Activated T-cell treated with anti-CD3 and anti-CD28 coated beads, Interleukin-2, amount 50 U/mL, for 4 hours (primary cell): ENCODE measurements around the gene NUP93. TPM values are rescaled to one million over a fixed set of nuclear protein-coding genes. Genes with fewer than 3 reads are reported as not detected.
"Not testable (repeated sequence)": the region's sequence is repeated elsewhere in the genome, so short reads cannot be mapped to it uniquely, and the experiment has no call there.

Source experiments
- ATAC-seq, 2 donors: fragments of 200-7000 bp; cut with Tn5 transposase; one replicate each; pipeline ENCODE4 v1.10.0; 2021
- DNase-seq: peaks from one replicate; pipeline ENCODE4 v3.0.0-alpha.2; 2020
- H3K27me3 Mint-ChIP-seq: one replicate; pipeline ENCODE4 v1.8.0; 2021; ENCODE audit warnings: low read depth, mixed read lengths
- H3K36me3 Mint-ChIP-seq: one replicate; pipeline ENCODE4 v1.8.0; 2022; ENCODE audit warnings: mixed read lengths; ENCODE audit not compliant: insufficient read depth
- H3K4me1 Mint-ChIP-seq: one replicate; pipeline ENCODE4 v1.8.0; 2021; ENCODE audit warnings: low read depth, mixed read lengths
- H3K4me3 Mint-ChIP-seq: one replicate; pipeline ENCODE4 v1.8.0; 2021; ENCODE audit warnings: mild to moderate bottlenecking, moderate library complexity, mixed read lengths
- H3K9me3 Mint-ChIP-seq: one replicate; pipeline ENCODE4 v1.8.0; 2021; ENCODE audit warnings: mixed read lengths
- total RNA-seq, 3 donors: library from RNA; stranded (reverse); gene quantifications; one replicate each; pipeline ENCODE4 v1.2.1, GENCODE V29; 2021

NUP93 gene
- total RNA-seq, 3 donors from 2014 or later, result 178 to 195 (median 181) TPM

- no peaks in the 10 kb centered on the region for H3K36me3 Mint-ChIP-seq
- H3K4me3 Mint-ChIP-seq, result no peak overlapping the region
- no peaks in the 10 kb centered on the region for H3K27me3 Mint-ChIP-seq
- peaks cover 5% of the 10 kb centered on the region for H3K4me1 Mint-ChIP-seq
- DNase-seq (no peak), ATAC-seq (no peak)
- H3K9me3 Mint-ChIP-seq, result no peaks in the 10 kb centered on the region
Observed at GRCh38 chr16:56871172-56871593, 141.3 kb downstream of the NUP93 start.

GRCh38 chr16:56872863-56873391, 143.0 kb downstream of the NUP93 start:
- DNase-seq, result no peak
- no peaks in the 10 kb centered on the region for H3K4me1 Mint-ChIP-seq

GRCh38 chr16:56874800-56875199, 144.9 kb downstream of the NUP93 start:
- DNase-seq, result no peak
- ATAC-seq, result no peak
- no peaks in the 10 kb centered on the region for H3K36me3 Mint-ChIP-seq
- H3K4me1 Mint-ChIP-seq, result no peaks in the 10 kb centered on the region
- H3K9me3 Mint-ChIP-seq, result no peaks in the 10 kb centered on the region
- no peak overlapping the region for H3K4me3 Mint-ChIP-seq
- no peaks in the 10 kb centered on the region for H3K27me3 Mint-ChIP-seq

More at GRCh38 chr16:56872863-56873391, 143.0 kb downstream of the NUP93 start:
- no peak for ATAC-seq
- Mint-ChIP-seq H3K27me3 (no peaks in the 10 kb centered on the region), H3K9me3 (no peaks in the 10 kb centered on the region), H3K36me3 (no peaks in the 10 kb centered on the region), H3K4me3 (no peak overlapping the region)

- no peaks in the 10 kb centered on the region for H3K36me3 Mint-ChIP-seq
- H3K4me1 Mint-ChIP-seq, result no peaks in the 10 kb centered on the region
- ATAC-seq (no peak), DNase-seq (no peak)
- no peaks in the 10 kb centered on the region for H3K27me3 Mint-ChIP-seq
- H3K9me3 Mint-ChIP-seq, result no peaks in the 10 kb centered on the region
- no peak overlapping the region for H3K4me3 Mint-ChIP-seq
Observed at GRCh38 chr16:56876048-56876447, 146.1 kb downstream of the NUP93 start.

GRCh38 chr16:56877486-56878182, 147.7 kb downstream of the NUP93 start:
- ATAC-seq (no peak), DNase-seq (no peak)
- Mint-ChIP-seq H3K36me3 (no peaks in the 10 kb centered on the region), H3K9me3 (no peaks in the 10 kb centered on the region), H3K4me1 (no peaks in the 10 kb centered on the region), H3K27me3 (no peaks in the 10 kb centered on the region), H3K4me3 (no peak overlapping the region)

- DNase-seq, result no peak
- no peaks in the 10 kb centered on the region for H3K27me3 Mint-ChIP-seq
- no peaks in the 10 kb centered on the region for H3K9me3 Mint-ChIP-seq
- no peaks in the 10 kb centered on the region for H3K36me3 Mint-ChIP-seq
- no peak for ATAC-seq
- no peak overlapping the region for H3K4me3 Mint-ChIP-seq
- H3K4me1 Mint-ChIP-seq, result no peaks in the 10 kb centered on the region
Observed at GRCh38 chr16:56878282-56878854, 148.4 kb downstream of the NUP93 start.

- ATAC-seq, result no peak
- H3K4me1 Mint-ChIP-seq, result no peaks in the 10 kb centered on the region
- DNase-seq, result no peak
- no peak overlapping the region for H3K4me3 Mint-ChIP-seq
- H3K36me3 Mint-ChIP-seq, result no peaks in the 10 kb centered on the region
- no peaks in the 10 kb centered on the region for H3K27me3 Mint-ChIP-seq
- no peaks in the 10 kb centered on the region for H3K9me3 Mint-ChIP-seq
Observed at GRCh38 chr16:56879276-56879675, 149.3 kb downstream of the NUP93 start.

GRCh38 chr16:56880176-56880575, 150.2 kb downstream of the NUP93 start:
- Mint-ChIP-seq H3K9me3 (no peaks in the 10 kb centered on the region), H3K4me1 (no peaks in the 10 kb centered on the region), H3K27me3 (no peaks in the 10 kb centered on the region), H3K4me3 (no peak overlapping the region), H3K36me3 (no peaks in the 10 kb centered on the region)
- no peak for DNase-seq
- no peak for ATAC-seq

- DNase-seq (no peak), ATAC-seq (no peak)
- no peaks in the 10 kb centered on the region for H3K9me3 Mint-ChIP-seq
- H3K27me3 Mint-ChIP-seq, result no peaks in the 10 kb centered on the region
- H3K36me3 Mint-ChIP-seq, result no peaks in the 10 kb centered on the region
- no peak overlapping the region for H3K4me3 Mint-ChIP-seq
- no peaks in the 10 kb centered on the region for H3K4me1 Mint-ChIP-seq
Observed at GRCh38 chr16:56880685-56881084, 150.8 kb downstream of the NUP93 start.

GRCh38 chr16:56882077-56882800, 152.3 kb downstream of the NUP93 start:
- ATAC-seq (no peak), DNase-seq (no peak)
- Mint-ChIP-seq H3K4me1 (no peaks in the 10 kb centered on the region), H3K36me3 (no peaks in the 10 kb centered on the region), H3K9me3 (no peaks in the 10 kb centered on the region), H3K4me3 (no peak overlapping the region), H3K27me3 (no peaks in the 10 kb centered on the region)

- no peaks in the 10 kb centered on the region for H3K27me3 Mint-ChIP-seq
- H3K36me3 Mint-ChIP-seq, result no peaks in the 10 kb centered on the region
- H3K4me3 Mint-ChIP-seq, result no peak overlapping the region
- no peaks in the 10 kb centered on the region for H3K9me3 Mint-ChIP-seq
- ATAC-seq, result no peak
- no peak for DNase-seq
- no peaks in the 10 kb centered on the region for H3K4me1 Mint-ChIP-seq
Observed at GRCh38 chr16:56883586-56883985, 153.7 kb downstream of the NUP93 start.

GRCh38 chr16:56884026-56884582, 154.2 kb downstream of the NUP93 start:
- no peaks in the 10 kb centered on the region for H3K27me3 Mint-ChIP-seq
- H3K4me1 Mint-ChIP-seq, result no peaks in the 10 kb centered on the region
- H3K9me3 Mint-ChIP-seq, result no peaks in the 10 kb centered on the region
- H3K36me3 Mint-ChIP-seq, result no peaks in the 10 kb centered on the region
- no peak overlapping the region for H3K4me3 Mint-ChIP-seq
- no peak for ATAC-seq
- DNase-seq, result no peak

GRCh38 chr16:56884929-56885328, 155.0 kb downstream of the NUP93 start:
- H3K36me3 Mint-ChIP-seq, DNase-seq, H3K4me3 Mint-ChIP-seq, ATAC-seq, H3K4me1 Mint-ChIP-seq, H3K9me3 Mint-ChIP-seq, H3K27me3 Mint-ChIP-seq: not testable (repeated sequence)

- Mint-ChIP-seq H3K36me3 (no peaks in the 10 kb centered on the region), H3K4me3 (no peak overlapping the region), H3K27me3 (no peaks in the 10 kb centered on the region), H3K9me3 (no peaks in the 10 kb centered on the region), H3K4me1 (no peaks in the 10 kb centered on the region)
- no peak for ATAC-seq
- no peak for DNase-seq
Observed at GRCh38 chr16:56885446-56886162, 155.7 kb downstream of the NUP93 start.
